ENCODE results near the gene CLEC20A.

- TF ChIP-seq CTCF (optimal IDR thresholded peaks at IDR 0.05 in 1 of 3, IDR thresholded peaks at IDR 0.05 in 1 of 3, conservative IDR thresholded peaks at IDR 0.05 in 1 of 3; ENCODE audit: extremely low read depth in 1 of 3, insufficient read depth in 2 of 3, low read length in 3 of 3): no peak
- TF ChIP-seq EZH2 (IDR thresholded peaks at IDR 0.05; ENCODE audit: low read length): no peak
Measured at GRCh38 chr1:178516110-178516509, 19.3 kb upstream of the CLEC20A start.

Data from keratinocyte (primary cell).